HepG2 (cell line): ENCODE data around the gene TRMT1. TPM values are rescaled to one million over a fixed set of nuclear protein-coding genes. Genes with fewer than 3 reads are reported as not detected.

Experiments used
- EED ChIP-seq: sonication (generic); formaldehyde crosslinking; IDR thresholded peaks from 2 replicates; pipeline ENCODE4 v1.5.0; 2020; ENCODE audit warnings: mild to moderate bottlenecking, missing genetic modification reagents
- EHMT2 ChIP-seq: fragments of 200-600 bp; sonication (generic); IDR thresholded peaks from 2 replicates; pipeline ENCODE4 v1.7.0; 2017; ENCODE audit warnings: antibody characterized with exemption, low read depth, low read length, borderline replicate concordance
- FOXA1 ChIP-seq, 2 experiments: fragments of 450-650 bp in 1 of 2; sonication (generic) in 1 of 2; formaldehyde crosslinking in 1 of 2; IDR thresholded peaks; 2 replicates each; pipeline versions ENCODE4 v1.4.0 to v1.6.1; 2016 to 2020; ENCODE audit warnings: missing genetic modification reagents in 1 of 2
- FOXA3 ChIP-seq: IDR thresholded peaks from 2 replicates; pipeline ENCODE4 v1.6.1; 2016; ENCODE audit warnings: missing genetic modification reagents, missing compliant biosample characterization
- GMEB2 ChIP-seq: IDR thresholded peaks from 2 replicates; pipeline ENCODE4 v1.6.1; 2016; ENCODE audit warnings: missing biosample characterization, missing genetic modification reagents, low read depth
- HDAC1 ChIP-seq: sonication (generic); formaldehyde crosslinking; IDR thresholded peaks from 2 replicates; pipeline ENCODE4 v1.5.1; 2020; ENCODE audit warnings: mild to moderate bottlenecking, missing genetic modification reagents
- LCORL ChIP-seq, 2 experiments: fragments of 450-650 bp in 1 of 2; sonication (generic) in 1 of 2; formaldehyde crosslinking in 1 of 2; IDR thresholded peaks; 2 replicates each; pipeline versions ENCODE4 v1.5.0 to v1.6.1; 2017 to 2020; ENCODE audit warnings: antibody characterized with exemption in 1 of 2, missing genetic modification reagents in 1 of 2
- MAFF ChIP-seq: IDR thresholded peaks from 2 replicates; pipeline ENCODE4 v1.6.1; 2011; ENCODE audit warnings: low read depth, low read length, improper control_type of control experiment
- PHF21A ChIP-seq: sonication (generic); formaldehyde crosslinking; IDR thresholded peaks from 2 replicates; pipeline ENCODE4 v1.5.0; 2020; ENCODE audit warnings: mild to moderate bottlenecking, missing genetic modification reagents
- PHF5A ChIP-seq: IDR thresholded peaks from one replicate; pipeline ENCODE4 v1.6.1; 2018; ENCODE audit warnings: low read depth, missing genetic modification reagents; ENCODE audit not compliant: unreplicated experiment
- PRPF4 ChIP-seq: fragments of 200-400 bp; formaldehyde crosslinking; IDR thresholded peaks from 2 replicates; pipeline ENCODE4 v1.6.1; 2016; ENCODE audit warnings: low read length, low read depth; ENCODE audit not compliant: poor library complexity, severe bottlenecking
- RERE ChIP-seq: IDR thresholded peaks from 2 replicates; pipeline ENCODE4 v1.6.1; 2016; ENCODE audit warnings: low read depth, missing genetic modification reagents, missing compliant biosample characterization
- ZFP41 ChIP-seq: sonication (generic); formaldehyde crosslinking; IDR thresholded peaks from 2 replicates; pipeline ENCODE4 v1.4.0; 2020; ENCODE audit warnings: mild to moderate bottlenecking, missing genetic modification reagents, borderline replicate concordance
- ZNF512 ChIP-seq: sonication (generic); formaldehyde crosslinking; IDR thresholded peaks from 2 replicates; pipeline ENCODE4 v1.4.0; 2020; ENCODE audit warnings: mild to moderate bottlenecking, missing genetic modification reagents
- ZNF558 ChIP-seq: sonication (generic); formaldehyde crosslinking; IDR thresholded peaks from 2 replicates; pipeline ENCODE4 v1.9.0; 2022; ENCODE audit warnings: mild to moderate bottlenecking, missing genetic modification reagents, borderline replicate concordance
- ZNF687 ChIP-seq: sonication (generic); formaldehyde crosslinking; IDR thresholded peaks from 2 replicates; pipeline ENCODE4 v1.5.1; 2020; ENCODE audit warnings: mild to moderate bottlenecking, missing genetic modification reagents, moderate library complexity
- ZNF839 ChIP-seq: sonication (generic); formaldehyde crosslinking; IDR thresholded peaks from 2 replicates; pipeline ENCODE4 v1.4.0; 2020; ENCODE audit warnings: missing genetic modification reagents, mild to moderate bottlenecking, borderline replicate concordance
- polyA plus RNA-seq, 8 experiments: library from polyadenylated mRNA; depleted of rRNA in 3 of 8; stranded (reverse) in 7 of 8; unstranded in 1 of 8; fragments of >200 nt; fragmentation: Illumina TruSeq in 4 of 8; extraction: Trizol in 4 of 8; gene quantifications; 2 replicates each; pipeline versions ENCODE4 v1.2.1 to v1.2.3, GENCODE V29; 2011 to 2016; ENCODE audit warnings: low read depth in 4 of 8, missing spikeins in 1 of 8, mixed read lengths in 1 of 8; ENCODE audit not compliant: insufficient read depth in 1 of 8
- total RNA-seq, 5 experiments: library from RNA; depleted of rRNA; stranded (reverse); fragments of >200 nt; fragmentation: Illumina TruSeq; extraction: Trizol; gene quantifications; 2 replicates each; pipeline ENCODE4 v1.2.3, GENCODE V29; 2016; ENCODE audit warnings: low read depth in 1 of 5

The TRMT1 gene
- total and polyA plus RNA-seq, 2 of the 13 experiments (the other 11 are each of a cell fraction or from before 2014, with no cell fraction given): 35.5 to 44.1 TPM

- TF ChIP-seq RERE (CRISPR knock-in tag) (no peak), PRPF4 (no peak), ZNF512 (CRISPR knock-in tag) (no peak), EED (no peak), HDAC1 (no peak), ZFP41 (CRISPR knock-in tag) (no peak), GMEB2 (CRISPR knock-in tag) (no peak), PHF5A (CRISPR knock-in tag) (no peak), FOXA3 (peak; percentile 58; the same call in 1 of the 2 replicates), PHF21A (CRISPR knock-in tag) (no peak), ZNF558 (no peak), EHMT2 (no peak), LCORL (IDR thresholded peaks at IDR 0.05) (no peak), LCORL (CRISPR knock-in tag; IDR thresholded peaks at IDR 0.05) (peak; percentile 46; the same call in 1 of the 2 replicates), MAFF (no peak), ZNF687 (CRISPR knock-in tag) (peak; percentile 62), FOXA1 (IDR thresholded peaks at IDR 0.05) (peak; percentile 80), FOXA1 (CRISPR knock-in tag; IDR thresholded peaks at IDR 0.05) (peak; percentile 80), ZNF839 (no peak)
These were observed 59.4 kb downstream of the TRMT1 start (continued) for GRCh38 chr19:13057147-13057572.
